GM21737 (cell line): Measurements from ENCODE around the gene VWA1.
"Not testable (repeated sequence)": the region's sequence is repeated elsewhere in the genome, so short reads cannot be mapped to it uniquely, and the experiment has no call there.

Experiments used
- ATAC-seq: cut with Tn5 transposase; IDR thresholded peaks from one replicate; pipeline ENCODE4 v1.9.1; 2021; ENCODE audit warnings: mild to moderate bottlenecking, moderate library complexity; ENCODE audit not compliant: unreplicated experiment

The VWA1 gene

DNA sequence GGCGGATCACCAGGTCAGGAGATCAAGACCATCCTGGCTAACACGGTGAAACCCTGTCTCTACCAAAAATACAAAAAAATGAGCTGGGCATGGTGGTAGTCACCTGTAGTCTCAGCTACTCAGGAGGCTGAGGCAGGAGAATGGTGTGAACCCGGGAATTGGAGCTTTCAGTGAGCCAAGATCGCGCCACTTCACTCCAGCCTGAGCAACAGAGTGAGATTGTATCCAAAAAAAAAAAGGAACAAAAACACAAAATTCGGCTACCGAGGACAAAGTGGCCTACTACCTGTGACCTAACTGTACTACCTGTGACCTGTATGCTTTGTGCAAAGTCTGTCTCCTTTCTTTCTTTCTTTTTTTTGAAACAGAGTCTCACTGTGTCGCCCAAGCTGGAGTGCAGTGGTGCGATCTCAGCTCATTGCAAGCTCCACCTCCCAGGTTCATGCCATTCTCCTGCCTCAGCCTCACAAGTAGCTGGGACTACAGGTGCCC lies 32.5 kb upstream of the VWA1 start:
- not testable (repeated sequence) for ATAC-seq

- no peak for ATAC-seq
These were observed 31.8 kb upstream of the VWA1 start for GRCh38 chr1:1403653-1404052.

DNA sequence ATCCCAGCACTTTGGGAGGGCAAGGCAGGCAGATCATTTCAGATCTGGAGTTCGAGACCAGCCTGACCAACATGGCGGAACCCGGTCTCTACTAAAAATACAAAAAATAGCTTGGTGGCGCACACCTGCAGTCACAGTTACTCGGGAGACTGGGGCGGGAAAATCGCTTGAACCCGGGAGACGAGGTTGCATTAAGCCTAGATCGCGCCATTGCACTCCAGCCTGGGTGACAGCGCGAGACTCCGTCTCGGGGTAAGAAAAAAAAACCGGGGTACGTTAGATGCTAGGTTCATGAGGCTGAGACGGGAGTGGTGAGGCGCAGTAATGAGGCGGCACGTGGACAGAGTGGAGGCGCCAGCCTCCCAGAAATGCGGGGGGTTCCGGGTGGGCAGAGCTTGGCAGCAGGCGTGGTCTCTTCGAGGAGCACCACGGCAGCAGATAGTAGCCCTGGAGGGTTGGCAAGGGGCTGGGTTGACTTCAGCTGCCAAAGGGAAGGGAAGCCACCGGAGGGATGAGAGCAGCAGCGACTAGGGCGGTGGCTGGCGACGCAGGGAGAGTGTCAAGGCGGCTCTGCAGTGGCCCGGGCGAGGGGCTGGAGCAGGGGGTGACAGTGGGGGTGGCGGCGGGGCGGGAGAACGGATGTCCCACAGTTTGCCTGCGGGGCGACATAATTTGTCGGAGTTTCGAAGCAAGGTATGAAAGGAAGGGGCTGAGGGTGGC lies 29.2 kb upstream of the VWA1 start:
- ATAC-seq: no peak

GRCh38 chr1:1406821-1407635 lies 28.5 kb upstream of the VWA1 start, which contains the start of gene MRPL20:
MRPL20 (minus strand) TSS chr1:1407293; CDS start chr1:1407217, 76 bp downstream.
- peak; percentile 77 for ATAC-seq

DNA sequence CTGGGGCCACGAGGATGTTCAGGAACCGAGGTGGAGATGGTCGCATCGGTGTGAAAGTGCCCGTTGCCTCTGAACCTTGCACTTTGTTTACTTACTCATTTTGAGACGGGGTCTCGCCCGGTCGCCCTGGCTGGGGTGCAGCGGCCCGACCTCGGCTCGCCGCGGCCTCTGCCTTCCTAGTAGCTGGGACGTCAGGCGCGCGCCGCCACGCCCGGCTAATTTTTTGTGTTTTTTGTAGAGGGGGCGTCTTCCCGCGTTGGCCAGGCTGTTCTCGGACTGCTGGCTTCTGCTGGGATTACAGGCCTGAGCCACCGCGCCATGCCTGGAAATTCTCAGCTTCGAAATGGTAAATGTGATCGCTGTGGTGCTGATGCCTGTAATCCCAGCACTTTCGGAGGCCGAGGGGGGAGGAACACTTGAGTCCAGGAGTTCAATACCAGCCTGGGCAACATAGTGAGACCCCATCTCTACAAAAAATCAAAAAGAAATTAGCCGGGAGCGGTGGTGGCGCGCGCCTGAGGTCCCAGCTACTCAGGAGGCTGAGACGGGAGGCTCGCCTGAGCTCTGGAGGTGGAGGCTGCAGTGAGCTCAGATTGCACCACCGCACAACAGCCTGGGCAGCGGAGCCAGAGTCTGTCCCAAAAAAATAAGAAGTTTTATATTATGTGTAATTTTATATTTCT lies 27.7 kb upstream of the VWA1 start:
- ATAC-seq: peak; percentile 15

DNA sequence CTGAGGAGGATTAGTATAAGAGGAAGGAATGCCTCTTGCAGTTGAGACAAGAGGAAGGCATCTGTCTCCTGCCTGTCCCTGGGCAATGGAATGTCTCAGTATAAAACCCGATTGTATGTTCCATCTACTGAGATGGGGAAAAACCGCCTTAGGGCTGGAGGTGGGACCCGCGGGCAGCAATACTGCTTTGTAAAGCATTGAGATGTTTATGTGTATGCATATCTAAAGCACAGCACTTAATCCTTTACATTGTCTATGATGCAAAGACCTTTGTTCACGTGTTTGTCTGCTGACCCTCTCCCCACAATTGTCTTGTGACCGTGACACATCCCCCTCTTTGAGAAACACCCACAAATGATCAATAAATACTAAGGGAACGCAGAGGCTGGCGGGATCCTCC lies 25.3 kb upstream of the VWA1 start:
- ATAC-seq: not testable (repeated sequence)

- ATAC-seq: no peak
These were observed 23.9 kb upstream of the VWA1 start for GRCh38 chr1:1411626-1412025.

GRCh38 chr1:1412311-1412902 lies 23.1 kb upstream of the VWA1 start:
- ATAC-seq: not testable (repeated sequence)

- no peak for ATAC-seq
These were observed 19.7 kb upstream of the VWA1 start for GRCh38 chr1:1415751-1416150.

DNA sequence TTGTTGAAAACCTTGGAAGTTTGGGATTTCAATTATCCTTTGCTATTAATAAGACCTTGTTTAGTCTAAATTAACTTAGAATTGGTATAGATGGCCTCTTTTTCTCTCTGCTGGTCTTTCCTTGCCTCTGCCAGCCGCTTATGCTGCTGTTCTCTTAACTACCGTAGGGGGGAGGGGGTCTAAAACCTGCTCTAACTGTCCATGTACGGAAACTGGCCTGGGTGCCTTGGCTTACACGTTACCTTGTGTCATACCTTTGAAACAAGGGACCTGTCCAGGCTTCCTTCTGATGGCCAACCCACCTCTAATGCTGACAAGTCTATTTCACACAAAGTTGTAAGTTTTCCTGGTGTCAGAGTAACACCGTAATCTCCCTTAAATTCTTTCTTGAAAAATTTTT lies 18.1 kb upstream of the VWA1 start:
- not testable (repeated sequence) for ATAC-seq

DNA sequence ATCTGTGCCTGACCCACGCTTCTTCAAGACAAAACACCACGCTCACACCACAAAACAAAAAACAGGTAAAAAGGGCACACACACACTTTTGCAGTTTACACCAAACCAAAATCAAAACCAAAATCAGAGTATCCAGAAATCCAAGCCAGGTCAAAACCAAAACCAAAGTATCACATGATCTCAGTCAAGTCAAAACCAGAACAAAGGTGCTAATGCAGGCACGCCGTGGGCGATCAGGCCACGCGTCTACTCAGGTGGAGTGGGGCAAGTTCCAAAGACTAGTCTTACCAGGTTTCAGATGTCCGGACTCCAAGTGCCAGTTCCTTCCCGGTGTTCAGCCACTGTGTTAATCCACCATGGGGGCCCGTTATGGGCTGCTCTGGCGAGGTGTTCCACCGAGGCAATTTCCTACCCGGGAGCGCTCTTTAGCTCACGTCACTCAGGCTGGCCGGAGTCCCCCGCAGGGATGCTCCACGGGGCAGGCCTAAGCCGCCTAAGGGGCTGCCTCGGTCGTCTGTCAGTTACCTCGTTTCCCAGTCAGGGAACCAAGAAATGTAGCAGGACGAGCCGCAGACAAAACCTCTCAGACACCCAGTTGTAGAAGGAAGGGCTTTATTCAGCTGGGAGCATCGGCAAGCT lies 17.5 kb upstream of the VWA1 start:
- not testable (repeated sequence) for ATAC-seq

- ATAC-seq: no peak
These were observed 16.8 kb upstream of the VWA1 start for GRCh38 chr1:1418464-1419362.

DNA sequence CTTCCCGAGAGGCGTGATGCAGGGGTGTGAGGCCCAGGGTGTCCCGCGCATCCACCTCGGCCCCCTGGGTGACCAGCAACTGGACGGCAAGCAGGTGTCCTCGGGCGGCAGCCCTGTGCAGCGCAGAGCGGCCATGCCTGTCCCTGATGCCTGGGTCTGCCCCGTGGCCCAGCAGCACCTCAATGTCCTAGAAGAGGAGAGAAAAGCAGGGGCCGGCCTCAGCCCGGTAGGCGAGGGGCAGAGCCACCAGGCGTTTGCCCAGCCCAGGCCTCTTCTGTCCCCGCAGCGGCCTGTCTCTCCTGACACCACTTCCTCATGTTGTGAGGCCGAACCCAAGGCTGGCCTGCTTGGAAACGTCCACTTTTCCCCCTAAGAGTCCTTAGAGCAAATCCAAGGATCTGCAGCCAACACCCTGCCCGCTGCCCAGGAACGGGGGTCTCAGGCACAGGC lies 16.1 kb upstream of the VWA1 start:
- no peak for ATAC-seq

- ATAC-seq: no peak
These were observed 15.5 kb upstream of the VWA1 start for GRCh38 chr1:1419813-1420653.

- ATAC-seq: no peak
These were observed 14.8 kb upstream of the VWA1 start for GRCh38 chr1:1420654-1421141.

DNA sequence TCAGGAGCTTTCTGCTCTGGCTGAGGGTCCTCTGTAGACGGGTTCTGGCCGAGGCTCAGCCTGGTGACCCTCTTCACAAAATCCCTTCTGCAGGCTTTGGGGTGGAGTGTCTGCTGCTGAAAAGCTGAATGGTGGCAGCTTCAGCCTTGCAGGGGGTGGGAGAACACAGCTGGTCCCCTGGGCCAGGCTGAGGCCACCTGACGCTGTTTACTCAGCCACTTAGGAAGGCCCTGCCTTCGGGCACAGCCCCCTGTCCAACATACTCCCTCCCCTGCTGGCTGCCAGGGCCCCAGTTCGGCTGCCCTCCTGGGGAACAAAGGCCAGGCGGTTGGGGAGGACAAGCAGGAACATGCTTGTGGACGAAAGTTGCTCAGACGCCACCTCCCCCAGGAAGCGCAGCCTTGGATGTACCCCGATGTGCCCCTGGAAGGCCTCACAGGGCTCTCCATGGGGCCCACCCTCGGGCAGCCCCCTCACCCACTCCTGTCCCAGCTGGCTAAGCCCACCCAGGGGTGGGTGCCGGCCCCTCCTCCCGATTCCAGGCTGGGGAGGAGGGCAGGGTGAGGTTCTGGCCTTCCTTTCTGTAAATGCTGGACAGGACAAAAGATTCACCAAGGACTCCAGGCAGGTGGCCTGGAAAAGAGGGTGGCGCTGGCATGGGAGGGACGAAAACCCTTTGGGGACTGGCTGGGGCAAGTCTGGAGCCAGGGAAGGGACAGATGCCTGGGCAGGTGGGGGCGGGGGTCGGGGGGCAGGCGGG lies 14.2 kb upstream of the VWA1 start, which contains the start of gene ANKRD65:
TSS of gene ANKRD65 (minus strand) at position 130 of the 760 bp plus-strand sequence. CDS start 271 bp downstream, outside the sequence.
- no peak for ATAC-seq

DNA sequence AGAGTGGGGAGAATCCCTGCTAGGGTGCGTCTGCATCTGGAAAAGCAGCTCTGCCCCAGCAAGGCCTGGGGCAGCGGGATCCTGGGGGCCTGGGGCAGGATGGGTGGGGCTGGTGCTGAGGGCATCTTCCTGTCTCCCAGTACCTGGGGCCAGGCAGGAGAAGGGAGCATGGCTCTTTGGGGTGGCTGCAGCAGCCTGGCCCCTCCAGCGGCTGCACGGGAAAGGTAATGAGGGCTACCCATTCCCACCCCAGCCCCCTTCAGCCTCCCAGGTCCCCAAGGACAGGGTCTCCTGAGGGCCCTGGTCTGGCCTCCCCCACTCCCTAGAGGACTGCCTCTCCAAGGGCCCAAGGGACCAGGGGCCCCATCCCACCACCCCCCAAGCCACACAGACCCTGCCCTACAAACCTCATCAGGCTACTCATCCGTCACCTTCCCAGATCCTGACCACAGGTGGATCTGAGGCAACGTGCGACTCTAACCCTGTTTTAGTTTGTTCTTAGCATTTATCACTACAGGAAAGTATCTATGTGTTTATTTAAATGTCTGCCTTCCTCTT lies 13.5 kb upstream of the VWA1 start:
- ATAC-seq: no peak
